CD1c-positive myeloid dendritic cell (primary cell): Measurements from ENCODE around the gene ERP27.
A peak's percentile ranks its signal among the peaks of the same experiment; 100 is the strongest.

Source experiments
- DNase-seq: peaks from one replicate; pipeline ENCODE4 v3.0.0-alpha.2; 2016; ENCODE audit errors: extremely low spot score

Gene ERP27

DNA sequence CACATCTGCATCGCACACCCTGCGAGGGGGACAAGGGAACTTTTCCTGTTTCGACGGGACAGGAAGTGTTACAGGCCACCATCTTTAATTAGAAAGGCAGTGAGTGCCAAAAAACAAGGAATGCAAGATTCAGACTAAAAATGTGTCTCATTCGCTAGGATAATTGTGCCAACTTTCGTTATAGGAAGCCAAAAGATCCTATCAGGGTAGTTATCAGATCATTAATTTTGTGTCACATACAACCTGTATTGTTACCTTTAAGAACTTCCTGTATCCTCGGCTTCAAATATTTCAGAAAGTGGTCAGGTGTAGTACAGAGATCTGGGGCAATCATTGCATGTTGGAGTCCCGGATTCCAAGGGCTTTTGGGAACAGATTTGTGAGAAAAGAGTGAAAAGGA is 33.5 kb downstream of the ERP27 start:
- no peak for DNase-seq

DNA sequence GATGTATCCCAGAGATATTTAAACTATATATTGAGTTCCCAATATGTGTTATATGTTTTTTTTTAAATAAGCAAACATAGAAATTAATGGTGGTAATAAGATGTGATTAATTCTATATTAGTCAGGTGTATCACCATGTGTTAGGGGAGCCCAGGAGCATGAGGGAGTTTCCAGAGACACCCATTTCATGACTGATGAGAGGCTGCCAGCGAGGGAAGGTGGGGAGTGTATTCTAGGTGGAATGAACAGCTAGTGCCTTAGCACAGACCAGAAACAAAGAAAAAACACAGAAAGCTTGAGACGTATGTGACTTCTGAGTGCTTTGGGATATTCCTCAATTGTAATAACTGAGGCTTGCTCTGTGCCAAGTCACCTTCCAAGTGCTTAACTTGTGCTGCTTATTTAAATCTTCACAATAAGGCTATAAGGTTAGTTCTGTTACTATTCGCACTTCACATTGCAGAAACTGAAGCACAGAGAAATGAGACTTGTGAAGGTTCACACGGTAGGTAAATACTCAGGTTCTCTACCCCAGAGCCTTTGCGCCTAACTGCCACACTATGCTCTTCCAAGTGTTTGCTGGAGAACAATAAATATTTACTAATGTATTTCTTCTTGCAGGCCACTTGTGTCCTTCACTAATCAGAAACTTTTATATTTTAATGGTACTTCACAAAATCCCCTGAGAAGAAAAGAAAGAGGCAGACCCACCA is 34.8 kb downstream of the ERP27 start:
- DNase-seq = no peak

- DNase-seq = no peak
Observed at GRCh38 chr12:14902465-14902864, 35.9 kb downstream of the ERP27 start.

- no peak for DNase-seq
Observed at GRCh38 chr12:14901228-14901562, 37.1 kb downstream of the ERP27 start.

- no peak for DNase-seq
Observed at GRCh38 chr12:14900521-14901227, 37.7 kb downstream of the ERP27 start.

DNA sequence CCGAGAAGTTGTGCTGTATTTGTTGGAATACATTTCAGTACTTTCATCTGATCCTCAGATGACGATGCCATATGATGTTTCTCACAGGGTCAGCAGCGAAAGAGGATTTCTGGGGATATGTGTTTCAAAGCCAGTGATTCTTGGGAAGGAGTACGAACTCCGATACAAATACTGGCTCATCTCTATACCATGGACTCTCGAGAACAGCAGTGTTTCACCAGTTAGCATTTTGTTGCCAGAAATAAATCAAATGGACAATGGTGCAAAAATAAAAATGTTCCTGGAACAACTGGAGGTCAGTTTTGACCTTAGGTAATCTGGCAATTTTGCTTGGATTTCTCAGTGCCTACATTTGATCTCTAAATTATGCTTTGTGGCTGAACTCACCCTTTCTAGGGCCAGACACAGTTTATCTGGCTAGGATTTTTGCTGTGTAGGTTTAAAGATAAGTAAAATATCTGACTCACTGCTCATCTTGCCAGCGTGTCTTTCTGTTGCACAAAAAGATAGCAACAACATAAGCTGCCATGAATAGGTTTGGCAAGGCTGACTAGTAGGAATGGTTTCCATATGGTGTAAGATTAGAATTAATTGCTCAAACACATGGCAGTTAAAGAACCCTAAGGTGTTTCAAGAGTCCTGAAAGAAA is 41.7 kb downstream of the ERP27 start:
- no peak for DNase-seq

- DNase-seq = no peak
Observed at GRCh38 chr12:14893506-14894250, 44.7 kb downstream of the ERP27 start.

- no peak for DNase-seq
Observed at GRCh38 chr12:14892726-14893505, 45.4 kb downstream of the ERP27 start.

- DNase-seq = no peak
Observed at GRCh38 chr12:14890701-14891100, 47.6 kb downstream of the ERP27 start.

DNA sequence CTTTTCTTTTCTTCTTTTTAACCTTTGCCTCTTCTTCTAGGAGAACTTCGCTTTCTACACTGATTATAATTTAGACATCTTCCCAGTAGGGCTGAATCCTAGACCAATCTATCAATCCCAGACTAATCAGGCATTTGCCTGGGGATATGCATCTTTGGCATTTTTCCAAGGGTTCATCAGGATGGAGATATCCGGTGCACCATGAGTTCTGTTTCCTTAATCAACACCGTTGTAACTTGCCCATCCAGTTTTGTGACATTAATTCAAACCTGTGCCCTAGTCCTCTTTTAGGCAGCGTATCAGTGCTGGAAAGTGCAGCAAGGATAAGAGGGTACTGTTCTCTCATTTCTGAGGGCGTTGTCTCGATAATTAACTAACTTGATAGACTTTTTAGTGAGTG is 52.1 kb downstream of the ERP27 start:
- DNase-seq = no peak

GRCh38 chr12:14885718-14886221 is 52.6 kb downstream of the ERP27 start, which contains the start of gene MGP:
Gene MGP, minus strand, starts transcription at chr12:14885854. Its CDS starts 63 bp downstream, at chr12:14885791.
- peak; percentile 10 for DNase-seq

- peak; percentile 88 for DNase-seq
Observed at GRCh38 chr12:14884458-14884878, 53.9 kb downstream of the ERP27 start.

DNA sequence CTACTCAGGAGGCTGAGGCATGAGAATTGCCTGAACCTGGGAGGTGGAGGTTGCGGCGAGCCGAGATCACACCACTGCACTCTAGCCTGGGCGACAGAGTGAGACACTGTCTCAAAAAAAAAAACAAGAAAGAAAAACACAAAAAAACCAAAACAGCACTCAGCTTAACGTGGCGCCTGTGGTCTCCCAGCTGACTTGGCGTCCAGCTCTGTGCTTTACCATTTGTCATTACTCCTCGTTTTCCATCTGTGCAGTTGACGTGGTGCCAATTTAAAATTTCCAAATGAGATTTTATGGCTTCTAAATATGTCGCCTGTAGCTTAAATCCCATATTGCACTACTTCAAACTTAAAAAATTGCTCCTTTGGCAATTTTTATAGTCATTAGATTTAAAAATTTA is 54.7 kb downstream of the ERP27 start:
- DNase-seq = no peak

GRCh38 chr12:14880890-14881453 is 57.4 kb downstream of the ERP27 start:
- no peak for DNase-seq

DNA sequence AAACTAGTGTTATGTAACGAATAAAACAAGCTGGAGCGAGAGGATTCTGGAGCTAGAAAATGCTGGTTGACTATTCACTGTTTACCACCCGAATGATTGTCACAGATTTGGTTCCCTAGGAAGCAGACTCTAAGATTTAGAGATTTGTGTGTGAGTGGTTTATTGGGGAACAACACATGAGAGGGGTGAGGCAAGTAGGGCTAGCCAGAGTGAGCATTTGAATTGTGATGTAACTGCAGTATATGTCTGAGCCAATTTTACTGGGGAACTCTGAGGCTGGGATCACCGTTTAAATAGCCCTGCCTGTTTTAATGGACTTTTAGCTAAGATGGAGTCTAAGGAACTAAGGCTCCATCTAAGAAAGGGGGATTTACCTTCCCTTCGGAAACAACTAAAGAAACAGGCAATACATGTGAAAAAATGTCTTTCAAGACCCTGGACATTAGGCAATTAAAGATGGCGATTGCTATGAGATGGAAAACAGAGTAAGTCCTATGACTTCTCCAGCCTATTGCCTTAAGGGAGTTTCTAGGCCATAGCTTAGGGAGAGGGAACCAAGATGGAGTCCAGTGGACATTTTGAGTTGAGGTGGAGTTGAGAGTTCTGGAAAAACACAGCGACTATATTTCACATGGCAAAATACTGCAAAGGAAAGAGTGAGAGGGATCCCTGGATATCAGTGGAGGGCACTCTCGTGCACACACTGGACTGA is 59.0 kb downstream of the ERP27 start:
- no peak for DNase-seq

GRCh38 chr12:14878488-14878887 is 59.8 kb downstream of the ERP27 start:
- no peak for DNase-seq

DNA sequence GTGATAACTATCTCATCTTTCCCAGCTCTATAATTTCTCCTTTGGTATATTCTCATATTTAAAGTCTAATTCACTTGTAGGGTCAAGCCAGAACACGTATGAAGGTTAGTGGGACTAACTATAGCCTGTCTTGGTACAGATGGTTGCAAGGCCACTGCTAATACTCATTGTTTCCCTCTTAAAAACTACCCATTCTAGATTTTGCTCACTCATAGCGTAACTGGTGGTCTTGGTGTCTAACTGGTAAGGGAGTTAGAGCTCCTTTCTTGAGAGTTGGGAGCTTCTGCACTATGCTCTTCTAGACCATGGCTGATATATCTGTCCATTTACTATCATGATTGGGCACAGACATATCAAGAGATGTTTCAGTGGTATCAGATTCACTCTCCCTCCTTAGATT is 61.5 kb downstream of the ERP27 start:
- DNase-seq = no peak

DNA sequence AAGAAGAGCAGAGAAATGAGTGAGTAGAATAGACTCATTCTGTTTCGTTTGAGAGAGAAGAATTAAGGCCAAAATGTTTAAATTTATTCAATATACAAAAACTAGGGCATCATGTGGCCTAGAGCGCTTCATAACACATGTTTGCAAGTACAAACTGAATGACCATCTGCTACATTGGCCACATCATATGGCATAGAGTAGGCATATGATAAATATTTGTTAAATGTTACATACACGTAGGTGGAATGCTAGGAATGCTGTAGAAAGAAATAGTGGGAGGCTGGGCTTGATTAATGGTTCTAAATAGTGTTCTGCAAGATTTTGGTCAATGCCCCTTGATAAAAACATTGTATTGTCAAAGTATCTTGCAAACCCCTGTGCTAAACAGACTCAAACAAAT is 63.5 kb downstream of the ERP27 start:
- DNase-seq = no peak

- peak; percentile 9 for DNase-seq
Observed at GRCh38 chr12:14873440-14874185, 64.7 kb downstream of the ERP27 start.

GRCh38 chr12:14871886-14872285 is 66.5 kb downstream of the ERP27 start:
- no peak for DNase-seq
